Retinal pigment epithelial cell (primary cell): ENCODE data around the gene SSBP3.
A peak's percentile ranks its signal among the peaks of the same experiment; 100 is the strongest.

Experiments
- DNase-seq: peaks from one replicate; pipeline ENCODE4 v3.0.0-alpha.2; 2010; ENCODE audit warnings: low read depth
- H3K4me3 ChIP-seq: 2 replicates; pipeline ENCODE4 v1.5.1; 2011; ENCODE audit warnings: mild to moderate bottlenecking, low read length, control low read depth, moderate library complexity
- TF ChIP-seq, protein P1 (sequence below): conservative IDR thresholded peaks from 2 replicates; pipeline ENCODE4 v1.5.1; 2011; ENCODE audit warnings: low read depth, low read length, control low read depth, inconsistent platforms

Gene SSBP3

DNA sequence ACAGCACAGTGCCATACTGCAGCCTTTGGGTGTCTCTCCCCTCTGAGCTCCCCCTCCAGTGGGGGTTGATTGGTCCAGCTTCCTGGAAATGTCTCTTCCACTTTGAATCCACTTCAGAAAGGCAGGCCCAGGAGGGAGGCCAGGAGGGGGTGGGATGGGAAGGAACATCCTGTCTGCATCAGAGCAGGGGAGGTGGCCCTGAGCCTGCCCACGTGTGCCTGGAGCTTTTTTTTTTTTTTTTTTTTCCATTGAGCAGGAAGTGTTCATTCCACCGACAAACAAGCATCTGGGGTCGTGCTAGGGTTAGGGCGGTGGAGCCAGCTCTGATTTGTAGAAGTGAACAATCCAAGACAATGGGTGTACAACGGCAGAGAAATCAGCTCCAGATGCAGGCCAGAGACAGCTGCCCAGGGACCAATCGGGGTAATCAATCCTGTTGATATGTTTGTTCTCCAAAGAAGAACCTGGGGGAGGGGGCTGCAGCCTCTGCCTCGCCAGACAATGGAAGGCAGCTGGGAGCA, 93.3 kb downstream of the SSBP3 start:
- DNase-seq, result no peak
- H3K4me3 ChIP-seq, result no peak overlapping the region
- TF ChIP-seq, protein P1, sequence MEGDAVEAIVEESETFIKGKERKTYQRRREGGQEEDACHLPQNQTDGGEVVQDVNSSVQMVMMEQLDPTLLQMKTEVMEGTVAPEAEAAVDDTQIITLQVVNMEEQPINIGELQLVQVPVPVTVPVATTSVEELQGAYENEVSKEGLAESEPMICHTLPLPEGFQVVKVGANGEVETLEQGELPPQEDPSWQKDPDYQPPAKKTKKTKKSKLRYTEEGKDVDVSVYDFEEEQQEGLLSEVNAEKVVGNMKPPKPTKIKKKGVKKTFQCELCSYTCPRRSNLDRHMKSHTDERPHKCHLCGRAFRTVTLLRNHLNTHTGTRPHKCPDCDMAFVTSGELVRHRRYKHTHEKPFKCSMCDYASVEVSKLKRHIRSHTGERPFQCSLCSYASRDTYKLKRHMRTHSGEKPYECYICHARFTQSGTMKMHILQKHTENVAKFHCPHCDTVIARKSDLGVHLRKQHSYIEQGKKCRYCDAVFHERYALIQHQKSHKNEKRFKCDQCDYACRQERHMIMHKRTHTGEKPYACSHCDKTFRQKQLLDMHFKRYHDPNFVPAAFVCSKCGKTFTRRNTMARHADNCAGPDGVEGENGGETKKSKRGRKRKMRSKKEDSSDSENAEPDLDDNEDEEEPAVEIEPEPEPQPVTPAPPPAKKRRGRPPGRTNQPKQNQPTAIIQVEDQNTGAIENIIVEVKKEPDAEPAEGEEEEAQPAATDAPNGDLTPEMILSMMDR, result no peak

DNA sequence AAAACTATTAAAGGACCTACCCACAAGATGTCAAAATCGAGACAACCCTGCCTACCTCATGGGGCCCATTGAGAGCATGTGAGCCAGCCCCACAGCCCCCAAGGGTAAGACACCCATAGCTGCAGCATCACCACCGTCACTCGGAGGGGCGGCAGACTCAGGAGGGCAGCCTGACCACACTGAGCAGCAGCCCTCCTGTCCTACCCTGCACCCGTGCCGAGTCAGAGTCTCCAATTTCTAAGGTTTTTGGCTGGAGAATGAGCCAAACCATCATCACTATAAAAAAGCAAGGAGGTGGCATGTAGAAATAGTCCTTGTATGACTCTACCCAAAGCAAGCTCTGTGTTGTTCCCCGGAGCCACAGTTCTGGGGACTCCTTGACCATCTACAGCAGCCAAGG, 94.7 kb downstream of the SSBP3 start:
- DNase-seq, result no peak
- TF ChIP-seq, protein P1, result no peak

DNA sequence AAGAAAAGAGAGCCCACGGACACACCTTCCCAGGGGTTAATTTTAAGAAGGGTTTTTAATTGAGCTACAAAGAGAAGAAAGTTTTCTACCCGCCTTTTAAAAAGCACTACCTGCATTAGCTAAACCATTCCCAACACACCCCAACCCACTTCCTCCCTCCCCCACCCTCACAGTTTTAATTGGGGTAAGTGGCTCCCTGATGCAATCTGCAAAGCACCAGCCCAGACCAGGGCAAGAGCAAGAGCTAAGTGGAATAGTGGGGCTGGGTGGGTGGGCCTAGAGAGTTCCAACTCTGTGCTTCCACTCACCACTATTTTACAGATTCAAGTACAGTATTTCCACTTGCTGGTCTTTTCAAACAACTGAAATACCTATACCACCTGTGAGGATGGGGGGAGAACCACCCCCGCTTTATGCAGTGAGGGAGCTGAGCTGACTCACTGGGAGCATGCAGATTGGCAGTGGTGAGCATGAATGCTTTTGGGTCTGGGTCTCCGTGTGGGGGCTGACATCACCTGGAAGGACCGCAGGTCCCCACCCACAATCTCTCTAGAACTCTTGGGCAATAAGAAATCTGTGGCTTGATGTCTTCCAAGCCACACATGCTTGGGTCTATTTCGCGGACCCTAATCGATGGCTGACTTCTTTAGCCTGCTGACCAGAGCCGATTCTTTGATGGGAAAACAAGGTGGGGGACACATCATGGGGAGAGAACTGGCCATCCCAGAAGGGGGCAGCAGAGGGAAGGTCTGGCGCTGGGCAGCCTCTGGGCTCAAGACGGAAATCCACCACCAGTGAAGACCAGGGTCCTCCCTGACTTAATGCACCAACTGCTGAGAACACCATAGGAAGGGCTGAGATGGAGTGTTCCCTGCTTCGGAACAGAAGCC, 95.5 kb downstream of the SSBP3 start:
- TF ChIP-seq, protein P1, result peak; percentile 75
- DNase-seq, result no peak
- H3K4me3 ChIP-seq, result no peak overlapping the region

More for the DNA sequence above, 94.7 kb downstream of the SSBP3 start:
- H3K4me3 ChIP-seq, result no peak overlapping the region

DNA sequence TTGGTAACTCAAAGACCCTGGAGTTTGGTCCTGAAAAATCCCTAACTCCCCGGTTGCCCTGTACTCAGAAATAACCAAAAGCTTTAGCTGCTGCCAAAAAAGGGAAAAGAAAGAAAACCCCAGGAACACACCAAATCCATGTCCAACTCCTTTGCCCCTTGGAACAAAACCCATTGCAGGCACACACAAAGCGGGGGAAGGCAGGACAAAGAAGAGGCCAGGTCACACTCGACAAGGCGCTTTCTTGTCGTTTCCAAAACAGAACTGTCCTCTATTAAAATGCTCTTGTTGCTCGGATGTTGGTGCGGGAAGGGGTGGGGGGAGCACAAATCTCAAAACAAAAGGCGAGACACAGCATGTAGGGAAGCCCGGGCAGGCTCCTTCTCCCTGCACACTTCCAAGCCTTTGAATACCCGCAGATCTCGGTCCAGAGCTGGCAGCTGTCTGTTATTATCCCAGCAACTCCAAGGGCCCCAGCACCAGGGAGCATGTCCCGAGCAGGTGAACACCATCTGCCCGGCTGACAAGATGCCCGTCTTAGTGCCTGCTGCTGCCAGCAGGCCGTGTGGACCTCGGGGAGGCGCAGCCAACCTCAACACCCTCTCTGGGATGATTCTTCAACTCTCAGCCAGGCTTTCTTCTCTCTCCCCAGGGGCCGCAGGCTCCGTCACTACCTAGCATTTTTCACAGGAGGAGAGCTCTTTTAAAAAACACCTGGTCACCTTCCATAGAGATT, 96.4 kb downstream of the SSBP3 start:
- H3K4me3 ChIP-seq, result no peak overlapping the region
- TF ChIP-seq, protein P1, result no peak
- no peak for DNase-seq

DNA sequence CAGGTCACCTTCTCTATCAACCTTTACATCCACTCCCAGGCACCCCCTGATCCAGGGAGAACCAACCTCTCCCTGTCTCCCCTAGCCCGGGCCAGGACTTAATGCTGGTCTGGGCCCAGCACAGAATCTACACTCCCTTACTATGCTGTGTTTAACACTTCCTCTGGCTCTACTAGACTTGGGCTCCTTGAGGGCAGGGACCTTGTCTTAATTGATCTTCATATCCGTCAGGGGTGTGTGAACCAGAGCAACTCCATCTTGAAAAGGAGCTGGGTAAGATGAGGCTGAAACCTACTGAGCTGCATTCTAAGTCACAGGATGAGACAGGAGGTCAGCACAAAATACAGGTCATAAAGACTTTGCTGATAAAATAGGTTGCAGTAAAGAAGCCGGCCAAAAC, 98.9 kb downstream of the SSBP3 start:
- no peak for DNase-seq
- TF ChIP-seq, protein P1, result no peak
- no peak overlapping the region for H3K4me3 ChIP-seq

DNA sequence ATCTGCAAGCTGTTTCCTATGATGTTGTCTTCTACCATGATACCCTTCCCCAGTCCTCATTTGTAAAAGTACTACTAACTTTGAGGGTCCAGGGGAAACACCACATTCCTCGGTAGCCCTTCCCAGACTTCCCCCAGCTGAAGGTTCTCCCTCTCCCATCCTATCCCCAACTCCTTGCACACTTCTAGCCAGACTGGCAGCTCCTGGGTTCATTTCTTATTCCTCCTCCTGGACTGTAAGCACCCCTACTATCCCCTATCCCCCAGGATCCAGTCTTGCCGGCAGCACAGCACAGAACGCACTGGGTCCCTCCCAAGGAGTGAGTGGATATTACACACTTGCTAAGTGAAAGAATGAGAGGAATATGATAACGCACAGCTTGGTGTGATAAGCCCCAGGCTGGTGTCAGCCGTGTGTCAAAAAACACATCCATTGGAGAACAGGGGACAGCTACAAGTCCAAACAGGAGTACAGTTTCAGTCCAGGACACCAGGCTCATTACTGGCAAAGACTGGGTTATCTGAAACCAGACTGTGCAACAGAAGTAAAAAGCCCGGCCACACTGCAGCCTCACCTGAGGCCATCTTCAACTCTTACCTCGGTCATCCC, 100.2 kb downstream of the SSBP3 start:
- no peak overlapping the region for H3K4me3 ChIP-seq
- no peak for DNase-seq
- TF ChIP-seq, protein P1, result no peak
